H1 (cell line): ENCODE data around the gene ATP6V1G3. TPM values are rescaled to one million over a fixed set of nuclear protein-coding genes. Genes with fewer than 3 reads are reported as not detected.

ENCODE experiments used
- CHD7 ChIP-seq: fragments of 300-600 bp; sonication (generic); IDR thresholded peaks from 2 replicates; pipeline ENCODE4 v1.7.1; 2012; ENCODE audit warnings: low read length, moderate library complexity, mild to moderate bottlenecking, inconsistent platforms; ENCODE audit not compliant: insufficient replicate concordance
- MAX ChIP-seq: IDR thresholded peaks from 2 replicates; pipeline ENCODE4 v1.6.1; 2012; ENCODE audit warnings: inconsistent platforms
- RFX5 ChIP-seq: IDR thresholded peaks from 2 replicates; pipeline ENCODE4 v1.6.1; 2011; ENCODE audit warnings: low read depth, low read length, improper control_type of control experiment, borderline replicate concordance
- SRF ChIP-seq: IDR thresholded peaks from 2 replicates; pipeline ENCODE4 v1.6.1; 2011; ENCODE audit warnings: mild to moderate bottlenecking, low read depth, low read length, moderate library complexity
- polyA plus RNA-seq, 7 experiments: library from polyadenylated mRNA; depleted of rRNA in 3 of 7; stranded (reverse) in 5 of 7; unstranded in 2 of 7; fragments of >200 nt in 5 of 7; fragments of 200-250 nt in 2 of 7; gene quantifications; 1 replicate in 5 of 7; 2 replicates in 1 of 7; 4 replicates in 1 of 7; pipeline versions ENCODE4 v1.2.1 to v1.2.3, GENCODE V29; 2011 to 2013; ENCODE audit warnings: missing spikeins in 2 of 7, mixed read lengths in 2 of 7
- total RNA-seq: library from RNA; stranded (reverse); fragmentation: NEBNext Ultra II Directional; extraction: Animal tissue kit (Norgen Biotek cat#: 25700); gene quantifications from 2 replicates; pipeline ENCODE4 v1.2.1, GENCODE V29; 2021

ATP6V1G3 gene
- total and polyA plus RNA-seq, 2 of the 8 experiments (the other 6 are each of a cell fraction or from before 2014, with no cell fraction given), result not detected

- TF ChIP-seq CHD7, result no peak
- no peak for TF ChIP-seq SRF
- no peak for TF ChIP-seq MAX
- no peak for TF ChIP-seq RFX5
Observed at GRCh38 chr1:198528364-198528763, 12.1 kb downstream of the ATP6V1G3 start (continued).
